SU-DHL-6 (cell line): ENCODE measurements around the gene TMEM38A.

Experiments used
- H2AFZ ChIP-seq: fragments of 200-600 bp; sonication (generic); 2 replicates; pipeline ENCODE4 v1.6.1; 2014; ENCODE audit warnings: low read depth, mild to moderate bottlenecking, moderate library complexity, mixed read lengths, antibody characterized with exemption, low read length; ENCODE audit not compliant: severe bottlenecking
- H3F3A ChIP-seq: fragments of 200-600 bp; shearing (Covaris generic); 2 replicates; pipeline ENCODE4 v1.6.0; 2016; ENCODE audit warnings: antibody characterized with exemption, mild to moderate bottlenecking; ENCODE audit not compliant: insufficient read depth
- H3K27ac ChIP-seq: fragments of 200-600 bp; sonication (generic); 2 replicates; pipeline ENCODE4 v1.5.1; 2016; ENCODE audit warnings: low read depth, mild to moderate bottlenecking, low read length, moderate library complexity, mixed read lengths
- H3K27me3 ChIP-seq: fragments of 200-600 bp; sonication (generic), shearing (Covaris generic); 2 replicates; pipeline ENCODE4 v1.6.0; 2014; ENCODE audit warnings: mild to moderate bottlenecking, low read length
- H3K36me3 ChIP-seq: fragments of 200-600 bp; sonication (generic); 2 replicates; pipeline ENCODE4 v1.6.1; 2014; ENCODE audit warnings: mild to moderate bottlenecking, low read length, mixed read lengths
- H3K4me2 ChIP-seq: fragments of 300-600, 200-600 bp; shearing (Covaris generic), sonication (generic); 2 replicates; pipeline ENCODE4 v1.6.0; 2014; ENCODE audit warnings: low read length, low read depth, mild to moderate bottlenecking; ENCODE audit not compliant: poor library complexity, severe bottlenecking
- H3K4me3 ChIP-seq: fragments of 200-600 bp; sonication (generic); 2 replicates; pipeline ENCODE4 v1.5.1; 2014; ENCODE audit warnings: antibody characterized with exemption, low read length, mild to moderate bottlenecking, mixed read lengths; ENCODE audit not compliant: insufficient read depth, poor library complexity, severe bottlenecking
- H3K79me2 ChIP-seq: fragments of 200-600 bp; sonication (generic); 2 replicates; pipeline ENCODE4 v1.6.1; 2014; ENCODE audit warnings: mild to moderate bottlenecking, low read length, moderate library complexity; ENCODE audit not compliant: insufficient read depth
- H3K9ac ChIP-seq: fragments of 200-600 bp; sonication (generic); 2 replicates; pipeline ENCODE4 v1.7.0; 2014; ENCODE audit warnings: mild to moderate bottlenecking, low read length
- H3K9me2 ChIP-seq: fragments of 200-600 bp; sonication (generic); replicated peaks from 2 replicates; pipeline ENCODE4 v1.6.1; 2014; ENCODE audit warnings: low read length; ENCODE audit not compliant: insufficient read depth
- H3K9me3 ChIP-seq: fragments of 200-600 bp; sonication (generic); 2 replicates; pipeline ENCODE4 v1.6.1; 2014; ENCODE audit warnings: low read length, mixed read lengths; ENCODE audit not compliant: insufficient read depth
- H4K20me1 ChIP-seq: fragments of 200-600 bp; sonication (generic); 2 replicates; pipeline ENCODE4 v1.6.1; 2014; ENCODE audit warnings: low read depth, mild to moderate bottlenecking, antibody characterized with exemption, low read length, moderate library complexity, mixed read lengths
- CTCF ChIP-seq: fragments of 200-600 bp; sonication (generic); IDR thresholded peaks from one replicate; pipeline ENCODE4 v1.5.1; 2017; ENCODE audit warnings: antibody characterized with exemption, mild to moderate bottlenecking, low read length, moderate library complexity; ENCODE audit not compliant: insufficient read depth, poor library complexity, severe bottlenecking
- EZH2phosphoT487 ChIP-seq: fragments of 200-600 bp; sonication (generic), shearing (Covaris generic); conservative IDR thresholded peaks from 2 replicates; pipeline ENCODE4 v1.6.1; 2018; ENCODE audit warnings: mild to moderate bottlenecking, antibody characterized with exemption, low read length, moderate library complexity, mixed read lengths

The TMEM38A gene

GRCh38 chr19:16652854-16653253 lies 8.1 kb upstream of the TMEM38A start:
- Histone ChIP-seq H3K79me2 (peaks cover 34% of the 10 kb centered on the region), H3K4me3 (no peak overlapping the region), H3K9me3 (no peaks in the 10 kb centered on the region), H3K27me3 (no peaks in the 10 kb centered on the region), H3K27ac (no peak overlapping the region), H3K36me3 (no peaks in the 10 kb centered on the region; the same call in 1 of the 2 replicates), H2AFZ (no peak overlapping the region), H3F3A (0 out of 2 replicates have a peak, but pooled peaks cover 2% of the 10 kb centered on the region), H3K9me2 (no peaks in the 10 kb centered on the region), H3K9ac (no peak overlapping the region), H3K4me2 (no peak overlapping the region), H4K20me1 (peaks cover under 1% of the 10 kb centered on the region; the same call in 1 of the 2 replicates)
- TF ChIP-seq EZH2phosphoT487: no peak
- TF ChIP-seq CTCF: no peak

- no peaks in the 10 kb centered on the region for H3K9me3 ChIP-seq
- H3K4me2 ChIP-seq: no peak overlapping the region
- peaks cover 41% of the 10 kb centered on the region for H3K79me2 ChIP-seq
- H3K4me3 ChIP-seq: no peak overlapping the region
- TF ChIP-seq CTCF (no peak), EZH2phosphoT487 (no peak)
- H3K36me3 ChIP-seq: peaks cover 7% of the 10 kb centered on the region
- H3K27me3 ChIP-seq: no peaks in the 10 kb centered on the region
- H2AFZ ChIP-seq: no peak overlapping the region
- no peak overlapping the region for H3K9ac ChIP-seq
- 0 out of 2 replicates have a peak, but pooled peaks cover 2% of the 10 kb centered on the region for H3F3A ChIP-seq
- H3K9me2 ChIP-seq: no peaks in the 10 kb centered on the region
- peaks cover 12% of the 10 kb centered on the region for H4K20me1 ChIP-seq
- H3K27ac ChIP-seq: no peak overlapping the region
Measured at GRCh38 chr19:16654140-16654539, 6.8 kb upstream of the TMEM38A start.

GRCh38 chr19:16654627-16655026 lies 6.3 kb upstream of the TMEM38A start:
- Histone ChIP-seq H3K27ac (no peak overlapping the region), H3K9me3 (no peaks in the 10 kb centered on the region), H4K20me1 (peaks cover 17% of the 10 kb centered on the region), H3K9ac (no peak overlapping the region), H2AFZ (no peak overlapping the region), H3K36me3 (peaks cover 7% of the 10 kb centered on the region), H3K27me3 (no peaks in the 10 kb centered on the region), H3K4me3 (no peak overlapping the region), H3K4me2 (no peak overlapping the region), H3K9me2 (no peaks in the 10 kb centered on the region), H3F3A (0 out of 2 replicates have a peak, but pooled peaks cover 2% of the 10 kb centered on the region), H3K79me2 (peaks cover 45% of the 10 kb centered on the region)
- TF ChIP-seq CTCF (no peak), EZH2phosphoT487 (no peak)
